ENCODE data around the gene LHX3. TPM values are rescaled to one million over a fixed set of nuclear protein-coding genes. Genes with fewer than 3 reads are reported as not detected.

The LHX3 gene
- total and polyA plus RNA-seq, 11 donors, result not detected

DNA sequence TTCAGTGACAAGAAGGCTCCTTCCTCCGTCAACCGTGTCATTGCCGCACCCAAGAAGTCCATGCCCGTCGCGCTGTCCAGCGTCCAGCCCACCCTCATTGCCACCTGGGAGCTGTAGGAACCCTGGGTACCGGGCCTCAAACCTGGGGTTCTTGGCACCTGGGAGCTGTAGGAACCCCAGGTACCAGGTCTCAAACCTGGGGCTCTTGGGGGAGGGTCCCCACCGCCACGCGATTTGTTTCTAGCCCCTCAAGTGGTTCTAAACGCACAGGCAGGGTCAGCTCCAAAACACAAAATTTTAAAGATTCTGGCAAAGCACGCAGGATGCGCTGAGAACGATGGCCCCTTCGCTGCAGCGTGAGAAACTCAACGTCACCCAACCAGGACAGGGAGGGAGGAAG, 17.7 kb downstream of the LHX3 start:
- H3K9me3 ChIP-seq, result no peaks in the 10 kb centered on the region
- no peak overlapping the region for H3K27ac ChIP-seq
- no peaks in the 10 kb centered on the region for H3K36me3 ChIP-seq
- intact Hi-C loops (cut with DNase I), result no loop called here
- peaks cover 11 to 86% (median 40%) of the 10 kb centered on the region in 9 donors for H3K27me3 ChIP-seq
- WGBS, 4 donors, result 87 to 92% (median 89%) methylated on average over 18 of the region's 18 CpGs
- TF ChIP-seq POLR2A (IDR thresholded peaks at IDR 0.05), result no peak
- TF ChIP-seq, protein P1, sequence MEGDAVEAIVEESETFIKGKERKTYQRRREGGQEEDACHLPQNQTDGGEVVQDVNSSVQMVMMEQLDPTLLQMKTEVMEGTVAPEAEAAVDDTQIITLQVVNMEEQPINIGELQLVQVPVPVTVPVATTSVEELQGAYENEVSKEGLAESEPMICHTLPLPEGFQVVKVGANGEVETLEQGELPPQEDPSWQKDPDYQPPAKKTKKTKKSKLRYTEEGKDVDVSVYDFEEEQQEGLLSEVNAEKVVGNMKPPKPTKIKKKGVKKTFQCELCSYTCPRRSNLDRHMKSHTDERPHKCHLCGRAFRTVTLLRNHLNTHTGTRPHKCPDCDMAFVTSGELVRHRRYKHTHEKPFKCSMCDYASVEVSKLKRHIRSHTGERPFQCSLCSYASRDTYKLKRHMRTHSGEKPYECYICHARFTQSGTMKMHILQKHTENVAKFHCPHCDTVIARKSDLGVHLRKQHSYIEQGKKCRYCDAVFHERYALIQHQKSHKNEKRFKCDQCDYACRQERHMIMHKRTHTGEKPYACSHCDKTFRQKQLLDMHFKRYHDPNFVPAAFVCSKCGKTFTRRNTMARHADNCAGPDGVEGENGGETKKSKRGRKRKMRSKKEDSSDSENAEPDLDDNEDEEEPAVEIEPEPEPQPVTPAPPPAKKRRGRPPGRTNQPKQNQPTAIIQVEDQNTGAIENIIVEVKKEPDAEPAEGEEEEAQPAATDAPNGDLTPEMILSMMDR (IDR thresholded peaks at IDR 0.05), result no peak
- DNase-seq (peak in 1 of 5 donors; percentile 13), ATAC-seq (no peak)
- peaks cover 0 to 3% (median 0%) of the 10 kb centered on the region in 12 donors for H3K4me1 ChIP-seq
- no peak overlapping the region for H3K4me3 ChIP-seq

- ATAC-seq (no peak), DNase-seq (peak in 1 of 5 donors; percentile 44)
- Histone ChIP-seq H3K4me3 (no peak overlapping the region), H3K36me3 (no peaks in the 10 kb centered on the region), H3K9me3 (no peaks in the 10 kb centered on the region), H3K4me1 (no peaks in the 10 kb centered on the region), H3K27ac (no peak overlapping the region), H3K27me3 (peaks cover 9 to 78% (median 32%) of the 10 kb centered on the region in 9 donors)
- intact Hi-C loops (cut with DNase I), result no loop called here
- TF ChIP-seq POLR2A (IDR thresholded peaks at IDR 0.05), result no peak
- TF ChIP-seq, protein P1 (IDR thresholded peaks at IDR 0.05), result no peak
- 65 to 79% (median 67%) methylated on average over 14 of the region's 14 CpGs for whole genome bisulfite sequencing, 4 donors
Measured at GRCh38 chr9:136186386-136186785, 18.5 kb downstream of the LHX3 start.

GRCh38 chr9:136185596-136186366, 19.1 kb downstream of the LHX3 start:
- Histone ChIP-seq H3K36me3 (no peaks in the 10 kb centered on the region), H3K9me3 (no peaks in the 10 kb centered on the region), H3K27me3 (peaks cover 3 to 72% (median 26%) of the 10 kb centered on the region in 9 donors), H3K27ac (no peak overlapping the region), H3K4me1 (no peaks in the 10 kb centered on the region), H3K4me3 (no peak overlapping the region)
- intact Hi-C loops (cut with DNase I), result no loop called here
- ATAC-seq (peak in 1 of 4 donors; percentile 36), DNase-seq (peak in 1 of 5 donors; percentile 41)
- TF ChIP-seq, protein P1 (IDR thresholded peaks at IDR 0.05), result no peak
- no peak for TF ChIP-seq POLR2A (IDR thresholded peaks at IDR 0.05)
- WGBS, 4 donors, result 65 to 69% (median 67%) methylated on average over 28 to 32 of the region's 32 CpGs

- peaks cover 0 to 65% (median 19%) of the 10 kb centered on the region in 9 donors for H3K27me3 ChIP-seq
- intact Hi-C loops (cut with DNase I), result no loop called here
- no peak overlapping the region for H3K4me3 ChIP-seq
- no peak for DNase-seq
- H3K9me3 ChIP-seq, result no peaks in the 10 kb centered on the region
- H3K36me3 ChIP-seq, result no peaks in the 10 kb centered on the region
- whole genome bisulfite sequencing, 4 donors, result 35 to 44% (median 41%) methylated on average over 18 to 19 of the region's 19 CpGs
- no peak overlapping the region for H3K27ac ChIP-seq
- no peaks in the 10 kb centered on the region for H3K4me1 ChIP-seq
- TF ChIP-seq POLR2A (IDR thresholded peaks at IDR 0.05), result no peak
- TF ChIP-seq, protein P1 (IDR thresholded peaks at IDR 0.05), result no peak
- ATAC-seq, result no peak
Measured at GRCh38 chr9:136185066-136185465, 19.9 kb downstream of the LHX3 start.
